HEK293T (cell line): ENCODE results near the gene MAD2L1.
"Not testable (repeated sequence)": the region's sequence is repeated elsewhere in the genome, so short reads cannot be mapped to it uniquely, and the experiment has no call there.

Experiments
- ARNT ChIP-seq: fragments of 450-650 bp; IDR thresholded peaks from 2 replicates; pipeline ENCODE4 v1.6.1; 2017; ENCODE audit warnings: mild to moderate bottlenecking
- BHLHE40 ChIP-seq: fragments of 450-650 bp; IDR thresholded peaks from 2 replicates; pipeline ENCODE4 v1.6.1; 2016; ENCODE audit warnings: mild to moderate bottlenecking, moderate library complexity, borderline replicate concordance
- ELF4 ChIP-seq: fragments of 450-650 bp; IDR thresholded peaks from 2 replicates; pipeline ENCODE4 v1.6.1; 2017; ENCODE audit warnings: antibody characterized with exemption
- FOXK2 ChIP-seq: fragments of 450-650 bp; IDR thresholded peaks from 2 replicates; pipeline ENCODE4 v1.6.1; 2016; ENCODE audit warnings: mild to moderate bottlenecking
- FOXM1 ChIP-seq: fragments of 450-650 bp; IDR thresholded peaks from 2 replicates; pipeline ENCODE4 v1.6.1; 2017; ENCODE audit warnings: mild to moderate bottlenecking, borderline replicate concordance
- HDGF ChIP-seq: fragments of 450-650 bp; IDR thresholded peaks from 2 replicates; pipeline ENCODE4 v1.6.1; 2017; ENCODE audit warnings: antibody characterized with exemption, borderline replicate concordance
- LEF1 ChIP-seq: fragments of 450-650 bp; IDR thresholded peaks from 2 replicates; pipeline ENCODE4 v1.6.1; 2017; ENCODE audit warnings: mild to moderate bottlenecking, borderline replicate concordance
- NFRKB ChIP-seq: fragments of 450-650 bp; IDR thresholded peaks from 2 replicates; pipeline ENCODE4 v1.6.1; 2016; ENCODE audit warnings: mild to moderate bottlenecking, moderate library complexity
- SP1 ChIP-seq: fragments of 450-650 bp; IDR thresholded peaks from 2 replicates; pipeline ENCODE4 v1.6.1; 2017
- SUZ12 ChIP-seq: fragments of 450-650 bp; IDR thresholded peaks from 2 replicates; pipeline ENCODE4 v1.6.1; 2016; ENCODE audit warnings: mild to moderate bottlenecking
- TARDBP ChIP-seq: fragments of 450-650 bp; IDR thresholded peaks from 2 replicates; pipeline ENCODE4 v1.6.1; 2016

GRCh38 chr4:120088066-120088465 lies 21.4 kb upstream of the MAD2L1 start:
- not testable (repeated sequence) for TF ChIP-seq SUZ12, BHLHE40, NFRKB, ARNT, TARDBP, FOXM1, LEF1, SP1, HDGF, ELF4, FOXK2
